SK-N-SH treated with all-trans-retinoic acid at 6 μM for 48 hours (cell line): ENCODE results near the gene GPC3.

ENCODE experiments used
- ATAC-seq: fragments of 200-7000 bp; cut with Tn5 transposase; 3 replicates; pipeline ENCODE4 v1.9.1; 2020; ENCODE audit warnings: mild to moderate bottlenecking, moderate library complexity
- ARNTL ChIP-seq: fragments of 450-650 bp; formaldehyde crosslinking; IDR thresholded peaks from 2 replicates; pipeline ENCODE4 v1.5.0; 2020; ENCODE audit warnings: low read depth, mild to moderate bottlenecking, moderate library complexity, borderline replicate concordance
- CSDC2 ChIP-seq: fragments of 250-450 bp; sonication (Bioruptor Pico); IDR thresholded peaks from 2 replicates; pipeline ENCODE4 v1.5.0; 2020; ENCODE audit warnings: mild to moderate bottlenecking, moderate library complexity
- ESRRG ChIP-seq: fragments of 250-450 bp; sonication (Bioruptor Pico); IDR thresholded peaks from 2 replicates; pipeline ENCODE4 v1.6.1; 2021; ENCODE audit warnings: mild to moderate bottlenecking
- GLIS3 ChIP-seq: fragments of 250-450 bp; sonication (Bioruptor Pico); IDR thresholded peaks from 2 replicates; pipeline ENCODE4 v1.5.0; 2020; ENCODE audit warnings: mild to moderate bottlenecking, moderate library complexity
- ISL1 ChIP-seq: fragments of 250-450 bp; sonication (Bioruptor Pico); IDR thresholded peaks from 2 replicates; pipeline ENCODE4 v2.1.2; 2022; ENCODE audit warnings: mild to moderate bottlenecking, moderate library complexity
- OSR1 ChIP-seq: fragments of 250-450 bp; sonication (Bioruptor Pico); IDR thresholded peaks from 2 replicates; pipeline ENCODE4 v1.8.0; 2022; ENCODE audit warnings: moderate library complexity, mild to moderate bottlenecking, inconsistent platforms
- PPARA ChIP-seq: fragments of 250-450 bp; sonication (Bioruptor Pico); IDR thresholded peaks from 2 replicates; pipeline ENCODE4 v1.5.0; 2020; ENCODE audit warnings: mild to moderate bottlenecking, borderline replicate concordance
- RARB ChIP-seq: fragments of 250-450 bp; sonication (Bioruptor Pico); IDR thresholded peaks from 2 replicates; pipeline ENCODE4 v1.8.0; 2021; ENCODE audit warnings: mild to moderate bottlenecking, moderate library complexity
- SNAI2 ChIP-seq: fragments of 250-450 bp; sonication (Bioruptor Pico); IDR thresholded peaks from 2 replicates; pipeline ENCODE4 v1.5.0; 2020; ENCODE audit warnings: mild to moderate bottlenecking, moderate library complexity
- TCF4 ChIP-seq: fragments of 250-450 bp; sonication (Bioruptor Pico); IDR thresholded peaks from 2 replicates; pipeline ENCODE4 v1.8.0; 2021; ENCODE audit warnings: mild to moderate bottlenecking, moderate library complexity, borderline replicate concordance
- TOX ChIP-seq: fragments of 250-450 bp; sonication (Bioruptor Pico); IDR thresholded peaks from 2 replicates; pipeline ENCODE4 v1.8.0; 2021; ENCODE audit warnings: mild to moderate bottlenecking, moderate library complexity, borderline replicate concordance
- ZC3H10 ChIP-seq: fragments of 250-450 bp; sonication (Bioruptor Pico); IDR thresholded peaks from 2 replicates; pipeline ENCODE4 v1.5.1; 2021; ENCODE audit warnings: mild to moderate bottlenecking, moderate library complexity
- ZFP3 ChIP-seq: fragments of 250-450 bp; sonication (Bioruptor Pico); IDR thresholded peaks from 2 replicates; pipeline ENCODE4 v1.5.0; 2020; ENCODE audit warnings: mild to moderate bottlenecking, moderate library complexity
- ZFP30 ChIP-seq: fragments of 450-650 bp; formaldehyde crosslinking; IDR thresholded peaks from 2 replicates; pipeline ENCODE4 v1.5.0; 2022; ENCODE audit warnings: mild to moderate bottlenecking, moderate library complexity
- ZNF565 ChIP-seq: fragments of 450-650 bp; formaldehyde crosslinking; conservative IDR thresholded peaks from 2 replicates; pipeline ENCODE4 v1.5.0; 2020; ENCODE audit warnings: low read depth, mild to moderate bottlenecking, moderate library complexity
- ZNF70 ChIP-seq: fragments of 450-650 bp; formaldehyde crosslinking; IDR thresholded peaks from 2 replicates; pipeline ENCODE4 v1.5.0; 2020; ENCODE audit warnings: mild to moderate bottlenecking, moderate library complexity
- ZNF8 ChIP-seq: fragments of 450-650 bp; formaldehyde crosslinking; IDR thresholded peaks from 2 replicates; pipeline ENCODE4 v1.5.0; 2020; ENCODE audit warnings: mild to moderate bottlenecking, moderate library complexity
- TF ChIP-seq, protein P1 (sequence below): fragments of 250-450 bp; sonication (Bioruptor Pico); IDR thresholded peaks from 2 replicates; pipeline ENCODE4 v1.8.0; 2020; ENCODE audit warnings: mild to moderate bottlenecking, moderate library complexity, borderline replicate concordance
- TF ChIP-seq, protein P2 (sequence below): fragments of 250-450 bp; sonication (Bioruptor Pico); IDR thresholded peaks from 2 replicates; pipeline ENCODE4 v1.5.1; 2021; ENCODE audit warnings: mild to moderate bottlenecking, moderate library complexity
- TF ChIP-seq, protein P3 (sequence below): fragments of 250-450 bp; sonication (Bioruptor Pico); IDR thresholded peaks from 2 replicates; pipeline ENCODE4 v1.5.0; 2020; ENCODE audit warnings: mild to moderate bottlenecking, moderate library complexity
- TF ChIP-seq, protein P4 (sequence below): fragments of 250-450 bp; sonication (Bioruptor Pico); IDR thresholded peaks from 2 replicates; pipeline ENCODE4 v1.5.1; 2020; ENCODE audit warnings: low read depth, mild to moderate bottlenecking, moderate library complexity
- TF ChIP-seq, protein P5 (sequence below): fragments of 250-450 bp; sonication (Bioruptor Pico); IDR thresholded peaks from 2 replicates; pipeline ENCODE4 v1.8.0; 2021; ENCODE audit warnings: low read depth, mild to moderate bottlenecking, moderate library complexity, borderline replicate concordance

The GPC3 gene

DNA sequence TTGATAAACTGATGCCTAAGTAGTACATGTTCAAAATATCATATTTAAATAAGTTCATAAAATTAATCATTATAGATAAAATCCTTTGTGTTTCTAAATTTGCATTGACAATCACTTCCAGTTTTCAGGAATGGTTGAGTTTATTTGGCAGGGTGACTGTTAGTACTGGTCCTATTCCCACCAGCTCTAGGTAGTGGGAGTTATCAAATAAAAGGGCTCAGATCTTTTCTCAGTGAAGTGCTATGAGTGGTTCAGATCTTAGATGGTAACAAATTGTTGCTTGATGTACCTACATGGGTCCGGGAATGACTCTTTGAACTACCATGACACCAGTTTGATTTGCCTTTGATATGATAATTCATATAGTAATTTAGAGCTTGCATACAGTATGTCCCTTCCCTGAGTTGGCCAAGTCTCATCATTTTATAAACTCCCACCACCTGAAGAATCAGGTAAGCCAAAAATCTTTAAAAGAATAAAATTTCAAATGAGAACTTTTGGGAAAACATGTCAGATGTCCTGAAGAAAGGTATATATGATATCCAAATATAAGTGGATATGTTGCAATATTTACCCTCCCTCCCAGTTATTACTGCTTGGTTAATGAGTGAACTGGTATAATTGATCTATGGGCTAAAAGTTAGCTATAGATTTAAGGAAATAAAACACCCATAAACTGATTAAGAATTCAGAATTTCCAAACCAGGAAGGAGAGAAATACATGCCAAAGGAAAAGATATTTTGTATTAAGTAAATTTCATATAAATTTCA, 28.6 kb downstream of the GPC3 start:
- no peak for ATAC-seq
- TF ChIP-seq RARB (CRISPR knock-in tag) (no peak), ZNF565 (CRISPR knock-in tag) (no peak), GLIS3 (CRISPR knock-in tag) (no peak), SNAI2 (CRISPR knock-in tag) (no peak), ZFP30 (CRISPR knock-in tag) (no peak)

DNA sequence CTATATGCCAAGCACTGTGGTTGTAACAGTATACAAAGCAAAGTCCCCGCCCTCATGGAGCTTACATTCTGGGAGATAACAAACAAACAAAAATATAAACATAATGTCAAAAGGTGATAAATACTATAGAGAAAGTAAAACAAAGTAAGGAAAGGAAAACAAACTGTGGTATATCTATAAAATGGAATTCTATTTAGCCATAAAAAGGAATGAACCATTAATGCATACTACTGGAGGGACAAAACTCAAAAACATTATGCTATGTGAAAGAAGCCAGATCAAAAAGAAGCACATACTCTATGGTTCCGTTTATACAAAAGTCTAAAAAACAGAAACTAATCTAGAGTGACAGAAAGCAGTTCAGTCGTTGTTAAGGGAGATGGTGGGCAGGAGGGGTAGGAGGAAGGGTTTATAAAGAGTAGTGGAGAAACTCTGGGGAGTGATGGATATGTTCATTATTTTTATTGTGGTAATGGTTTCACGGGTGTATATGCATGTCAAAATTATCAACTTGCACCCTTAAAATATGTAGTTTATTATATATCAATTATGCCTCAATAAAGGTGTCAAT, 31.5 kb downstream of the GPC3 start:
- TF ChIP-seq GLIS3 (CRISPR knock-in tag) (no peak), ZNF8 (CRISPR knock-in tag) (peak; percentile 57)
- TF ChIP-seq, all 23 proteins: peak for 1

DNA sequence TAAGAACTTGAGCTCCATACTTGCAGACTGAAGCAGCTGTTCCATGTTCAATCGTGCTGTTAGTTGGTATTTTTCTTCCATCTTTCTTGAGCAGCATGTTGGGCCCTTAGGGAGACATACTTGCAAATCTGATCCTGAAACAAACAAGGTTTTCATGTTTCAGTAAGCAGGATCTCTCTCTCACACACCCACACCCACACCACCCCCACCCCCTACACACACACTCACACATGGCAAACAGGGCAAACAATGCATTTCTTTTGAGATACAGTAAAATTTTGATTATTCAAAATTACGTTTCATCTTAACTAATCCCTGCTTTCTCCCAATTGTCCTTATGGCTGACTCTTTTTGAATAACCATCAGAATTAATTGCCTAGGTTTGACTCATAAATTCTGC, 32.3 kb downstream of the GPC3 start:
- TF ChIP-seq CSDC2 (CRISPR knock-in tag) (no peak), GLIS3 (CRISPR knock-in tag) (no peak), ZNF70 (no peak), PPARA (CRISPR knock-in tag) (no peak), TOX (CRISPR knock-in tag) (no peak), SNAI2 (CRISPR knock-in tag) (no peak), ESRRG (CRISPR knock-in tag) (no peak), ZC3H10 (CRISPR knock-in tag) (no peak), ZFP30 (CRISPR knock-in tag) (no peak), ZNF8 (CRISPR knock-in tag) (no peak), OSR1 (no peak), ZFP3 (CRISPR knock-in tag) (no peak), ISL1 (CRISPR knock-in tag) (no peak), ARNTL (CRISPR knock-in tag) (no peak), TCF4 (no peak)
- TF ChIP-seq, protein P1, sequence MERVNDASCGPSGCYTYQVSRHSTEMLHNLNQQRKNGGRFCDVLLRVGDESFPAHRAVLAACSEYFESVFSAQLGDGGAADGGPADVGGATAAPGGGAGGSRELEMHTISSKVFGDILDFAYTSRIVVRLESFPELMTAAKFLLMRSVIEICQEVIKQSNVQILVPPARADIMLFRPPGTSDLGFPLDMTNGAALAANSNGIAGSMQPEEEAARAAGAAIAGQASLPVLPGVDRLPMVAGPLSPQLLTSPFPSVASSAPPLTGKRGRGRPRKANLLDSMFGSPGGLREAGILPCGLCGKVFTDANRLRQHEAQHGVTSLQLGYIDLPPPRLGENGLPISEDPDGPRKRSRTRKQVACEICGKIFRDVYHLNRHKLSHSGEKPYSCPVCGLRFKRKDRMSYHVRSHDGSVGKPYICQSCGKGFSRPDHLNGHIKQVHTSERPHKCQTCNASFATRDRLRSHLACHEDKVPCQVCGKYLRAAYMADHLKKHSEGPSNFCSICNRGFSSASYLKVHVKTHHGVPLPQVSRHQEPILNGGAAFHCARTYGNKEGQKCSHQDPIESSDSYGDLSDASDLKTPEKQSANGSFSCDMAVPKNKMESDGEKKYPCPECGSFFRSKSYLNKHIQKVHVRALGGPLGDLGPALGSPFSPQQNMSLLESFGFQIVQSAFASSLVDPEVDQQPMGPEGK: no peak
- TF ChIP-seq, protein P2, sequence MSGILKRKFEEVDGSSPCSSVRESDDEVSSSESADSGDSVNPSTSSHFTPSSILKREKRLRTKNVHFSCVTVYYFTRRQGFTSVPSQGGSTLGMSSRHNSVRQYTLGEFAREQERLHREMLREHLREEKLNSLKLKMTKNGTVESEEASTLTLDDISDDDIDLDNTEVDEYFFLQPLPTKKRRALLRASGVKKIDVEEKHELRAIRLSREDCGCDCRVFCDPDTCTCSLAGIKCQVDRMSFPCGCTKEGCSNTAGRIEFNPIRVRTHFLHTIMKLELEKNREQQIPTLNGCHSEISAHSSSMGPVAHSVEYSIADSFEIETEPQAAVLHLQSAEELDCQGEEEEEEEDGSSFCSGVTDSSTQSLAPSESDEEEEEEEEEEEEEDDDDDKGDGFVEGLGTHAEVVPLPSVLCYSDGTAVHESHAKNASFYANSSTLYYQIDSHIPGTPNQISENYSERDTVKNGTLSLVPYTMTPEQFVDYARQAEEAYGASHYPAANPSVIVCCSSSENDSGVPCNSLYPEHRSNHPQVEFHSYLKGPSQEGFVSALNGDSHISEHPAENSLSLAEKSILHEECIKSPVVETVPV (CRISPR knock-in tag): no peak
- TF ChIP-seq, protein P3, sequence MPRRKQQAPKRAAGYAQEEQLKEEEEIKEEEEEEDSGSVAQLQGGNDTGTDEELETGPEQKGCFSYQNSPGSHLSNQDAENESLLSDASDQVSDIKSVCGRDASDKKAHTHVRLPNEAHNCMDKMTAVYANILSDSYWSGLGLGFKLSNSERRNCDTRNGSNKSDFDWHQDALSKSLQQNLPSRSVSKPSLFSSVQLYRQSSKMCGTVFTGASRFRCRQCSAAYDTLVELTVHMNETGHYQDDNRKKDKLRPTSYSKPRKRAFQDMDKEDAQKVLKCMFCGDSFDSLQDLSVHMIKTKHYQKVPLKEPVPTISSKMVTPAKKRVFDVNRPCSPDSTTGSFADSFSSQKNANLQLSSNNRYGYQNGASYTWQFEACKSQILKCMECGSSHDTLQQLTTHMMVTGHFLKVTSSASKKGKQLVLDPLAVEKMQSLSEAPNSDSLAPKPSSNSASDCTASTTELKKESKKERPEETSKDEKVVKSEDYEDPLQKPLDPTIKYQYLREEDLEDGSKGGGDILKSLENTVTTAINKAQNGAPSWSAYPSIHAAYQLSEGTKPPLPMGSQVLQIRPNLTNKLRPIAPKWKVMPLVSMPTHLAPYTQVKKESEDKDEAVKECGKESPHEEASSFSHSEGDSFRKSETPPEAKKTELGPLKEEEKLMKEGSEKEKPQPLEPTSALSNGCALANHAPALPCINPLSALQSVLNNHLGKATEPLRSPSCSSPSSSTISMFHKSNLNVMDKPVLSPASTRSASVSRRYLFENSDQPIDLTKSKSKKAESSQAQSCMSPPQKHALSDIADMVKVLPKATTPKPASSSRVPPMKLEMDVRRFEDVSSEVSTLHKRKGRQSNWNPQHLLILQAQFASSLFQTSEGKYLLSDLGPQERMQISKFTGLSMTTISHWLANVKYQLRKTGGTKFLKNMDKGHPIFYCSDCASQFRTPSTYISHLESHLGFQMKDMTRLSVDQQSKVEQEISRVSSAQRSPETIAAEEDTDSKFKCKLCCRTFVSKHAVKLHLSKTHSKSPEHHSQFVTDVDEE (CRISPR knock-in tag): no peak
- TF ChIP-seq, protein P4, sequence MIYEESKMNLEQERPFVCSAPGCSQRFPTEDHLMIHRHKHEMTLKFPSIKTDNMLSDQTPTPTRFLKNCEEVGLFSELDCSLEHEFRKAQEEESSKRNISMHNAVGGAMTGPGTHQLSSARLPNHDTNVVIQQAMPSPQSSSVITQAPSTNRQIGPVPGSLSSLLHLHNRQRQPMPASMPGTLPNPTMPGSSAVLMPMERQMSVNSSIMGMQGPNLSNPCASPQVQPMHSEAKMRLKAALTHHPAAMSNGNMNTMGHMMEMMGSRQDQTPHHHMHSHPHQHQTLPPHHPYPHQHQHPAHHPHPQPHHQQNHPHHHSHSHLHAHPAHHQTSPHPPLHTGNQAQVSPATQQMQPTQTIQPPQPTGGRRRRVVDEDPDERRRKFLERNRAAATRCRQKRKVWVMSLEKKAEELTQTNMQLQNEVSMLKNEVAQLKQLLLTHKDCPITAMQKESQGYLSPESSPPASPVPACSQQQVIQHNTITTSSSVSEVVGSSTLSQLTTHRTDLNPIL (CRISPR knock-in tag): no peak
- TF ChIP-seq, protein P5, sequence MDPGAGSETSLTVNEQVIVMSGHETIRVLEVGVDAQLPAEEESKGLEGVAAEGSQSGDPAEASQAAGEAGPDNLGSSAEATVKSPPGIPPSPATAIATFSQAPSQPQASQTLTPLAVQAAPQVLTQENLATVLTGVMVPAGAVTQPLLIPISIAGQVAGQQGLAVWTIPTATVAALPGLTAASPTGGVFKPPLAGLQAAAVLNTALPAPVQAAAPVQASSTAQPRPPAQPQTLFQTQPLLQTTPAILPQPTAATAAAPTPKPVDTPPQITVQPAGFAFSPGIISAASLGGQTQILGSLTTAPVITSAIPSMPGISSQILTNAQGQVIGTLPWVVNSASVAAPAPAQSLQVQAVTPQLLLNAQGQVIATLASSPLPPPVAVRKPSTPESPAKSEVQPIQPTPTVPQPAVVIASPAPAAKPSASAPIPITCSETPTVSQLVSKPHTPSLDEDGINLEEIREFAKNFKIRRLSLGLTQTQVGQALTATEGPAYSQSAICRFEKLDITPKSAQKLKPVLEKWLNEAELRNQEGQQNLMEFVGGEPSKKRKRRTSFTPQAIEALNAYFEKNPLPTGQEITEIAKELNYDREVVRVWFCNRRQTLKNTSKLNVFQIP (CRISPR knock-in tag): no peak
- ATAC-seq: no peak

More for the DNA sequence above, 31.5 kb downstream of the GPC3 start:
- ATAC-seq: no peak
